Astrocyte (in vitro differentiated cells and primary cell): ENCODE results near the gene DOCK7. TPM values are rescaled to one million over a fixed set of nuclear protein-coding genes. Genes with fewer than 3 reads are reported as not detected.

ENCODE experiments used
- DNase-seq: peaks from one replicate; pipeline ENCODE4 v3.0.0-alpha.2; 2010; ENCODE audit warnings: low read depth
- FAIRE-seq: peaks from 2 replicates; lab custom pipeline; 2011; peaks lifted over from hg19 to GRCh38; lab: Jason Lieb, UNC
- H2AFZ ChIP-seq: 2 replicates; pipeline ENCODE4 v1.6.0; 2012; ENCODE audit warnings: low read depth, low read length, inconsistent platforms
- H3K27ac ChIP-seq: 2 replicates; pipeline ENCODE4 v1.5.1; 2011; ENCODE audit warnings: low read depth, low read length, inconsistent platforms
- H3K27me3 ChIP-seq: 2 replicates; pipeline ENCODE4 v1.6.0; 2011; ENCODE audit warnings: low read length, inconsistent platforms; ENCODE audit not compliant: insufficient read depth
- H3K36me3 ChIP-seq: 2 replicates; pipeline ENCODE4 v1.5.1; 2011; ENCODE audit warnings: low read length, inconsistent platforms; ENCODE audit not compliant: insufficient read depth
- H3K4me1 ChIP-seq: 2 replicates; pipeline ENCODE4 v1.5.1; 2011; ENCODE audit warnings: low read length, inconsistent platforms; ENCODE audit not compliant: insufficient read depth
- H3K4me2 ChIP-seq: 2 replicates; pipeline ENCODE4 v1.6.0; 2012; ENCODE audit warnings: low read length, inconsistent platforms
- H3K4me3 ChIP-seq: 2 replicates; pipeline ENCODE4 v1.5.1; 2011; ENCODE audit warnings: low read depth, mild to moderate bottlenecking, low read length, inconsistent platforms; ENCODE audit not compliant: insufficient read depth
- H3K79me2 ChIP-seq: 2 replicates; pipeline ENCODE4 v1.6.0; 2012; ENCODE audit warnings: mild to moderate bottlenecking, low read length, inconsistent platforms; ENCODE audit not compliant: insufficient read depth
- H3K9ac ChIP-seq: 2 replicates; pipeline ENCODE4 v1.6.0; 2012; ENCODE audit warnings: mild to moderate bottlenecking, low read length, inconsistent platforms
- H3K9me3 ChIP-seq: 2 replicates; pipeline ENCODE4 v1.5.1; 2012; ENCODE audit warnings: low read depth, mild to moderate bottlenecking, low read length, inconsistent platforms; ENCODE audit not compliant: insufficient read depth
- H4K20me1 ChIP-seq: 2 replicates; pipeline ENCODE4 v1.6.0; 2012; ENCODE audit warnings: low read length, inconsistent platforms; ENCODE audit not compliant: insufficient read depth
- H3K27ac Mint-ChIP-seq: one replicate; pipeline ENCODE4 v1.8.0; 2021; ENCODE audit warnings: mild to moderate bottlenecking, mixed read lengths; ENCODE audit not compliant: unreplicated experiment
- H3K27me3 Mint-ChIP-seq: one replicate; pipeline ENCODE4 v1.8.0; 2021; ENCODE audit warnings: low read depth, mixed read lengths; ENCODE audit not compliant: unreplicated experiment
- H3K36me3 Mint-ChIP-seq: one replicate; pipeline ENCODE4 v1.8.0; 2021; ENCODE audit warnings: low read depth, mixed read lengths; ENCODE audit not compliant: unreplicated experiment
- H3K4me1 Mint-ChIP-seq: one replicate; pipeline ENCODE4 v1.8.0; 2021; ENCODE audit warnings: low read depth, mixed read lengths; ENCODE audit not compliant: unreplicated experiment
- H3K4me3 Mint-ChIP-seq: one replicate; pipeline ENCODE4 v1.8.0; 2021; ENCODE audit warnings: mild to moderate bottlenecking, moderate library complexity, mixed read lengths; ENCODE audit not compliant: unreplicated experiment
- H3K9me3 Mint-ChIP-seq: one replicate; pipeline ENCODE4 v1.8.0; 2021; ENCODE audit warnings: mild to moderate bottlenecking, mixed read lengths; ENCODE audit not compliant: unreplicated experiment
- CTCF ChIP-seq: IDR thresholded peaks from 2 replicates; pipeline ENCODE4 v1.5.1; 2011; ENCODE audit warnings: low read depth, mild to moderate bottlenecking, inconsistent platforms, low read length, moderate library complexity; ENCODE audit not compliant: insufficient read depth
- EZH2 ChIP-seq: IDR thresholded peaks from 2 replicates; pipeline ENCODE4 v1.6.1; 2012; ENCODE audit warnings: mild to moderate bottlenecking, low read length, inconsistent platforms; ENCODE audit not compliant: insufficient read depth
- total RNA-seq: library from RNA; stranded (reverse); gene quantifications from 2 replicates; pipeline ENCODE4 v1.2.1, GENCODE V29; 2021

DOCK7 gene
- total RNA-seq, 1 donor from 2014 or later: 68.7 TPM

GRCh38 chr1:62597281-62597680, 90.9 kb downstream of the DOCK7 start, which contains the start of gene ANGPTL3:
Gene ANGPTL3 (plus strand): TSS chr1:62597520. CDS start chr1:62597567, 47 bp downstream.
- Histone ChIP-seq H3K27me3 (no peaks in the 10 kb centered on the region), H3K79me2 (no peaks in the 10 kb centered on the region), H3K27ac (no peak within 1 kb of the TSS), H4K20me1 (no peaks in the 10 kb centered on the region), H3K4me2 (no peak within 1 kb of the TSS), H3K9me3 (no peaks in the 10 kb centered on the region), H2AFZ (no peak within 1 kb of the TSS), H3K9ac (no peak within 1 kb of the TSS), H3K36me3 (no peaks in the 10 kb centered on the region), H3K4me3 (no peak within 1 kb of the TSS), H3K4me1 (no peaks in the 10 kb centered on the region)
- FAIRE-seq (no peak), DNase-seq (no peak)
- Mint-ChIP-seq H3K4me3 (no peak within 1 kb of the TSS), H3K36me3 (no peaks in the 10 kb centered on the region), H3K9me3 (no peaks in the 10 kb centered on the region), H3K27ac (no peak within 1 kb of the TSS), H3K4me1 (peaks cover 3% of the 10 kb centered on the region), H3K27me3 (no peaks in the 10 kb centered on the region)
- no peak for TF ChIP-seq EZH2
- no peak for TF ChIP-seq CTCF

GRCh38 chr1:62595647-62596046, 92.5 kb downstream of the DOCK7 start:
- no peak overlapping the region for H3K4me2 ChIP-seq
- H3K9ac ChIP-seq: no peak overlapping the region
- H3K9me3 ChIP-seq: no peaks in the 10 kb centered on the region
- Mint-ChIP-seq H3K27me3 (no peaks in the 10 kb centered on the region), H3K9me3 (no peaks in the 10 kb centered on the region), H3K36me3 (no peaks in the 10 kb centered on the region), H3K4me1 (peaks cover 14% of the 10 kb centered on the region), H3K4me3 (no peak overlapping the region), H3K27ac (no peak overlapping the region)
- no peaks in the 10 kb centered on the region for H3K27me3 ChIP-seq
- no peak overlapping the region for H3K27ac ChIP-seq
- H3K36me3 ChIP-seq: no peaks in the 10 kb centered on the region
- no peaks in the 10 kb centered on the region for H4K20me1 ChIP-seq
- FAIRE-seq (no peak), DNase-seq (no peak)
- no peak overlapping the region for H2AFZ ChIP-seq
- no peaks in the 10 kb centered on the region for H3K79me2 ChIP-seq
- no peak overlapping the region for H3K4me3 ChIP-seq
- TF ChIP-seq EZH2 (no peak), CTCF (no peak)
- H3K4me1 ChIP-seq: no peaks in the 10 kb centered on the region

GRCh38 chr1:62593825-62594394, 94.3 kb downstream of the DOCK7 start:
- Histone ChIP-seq H3K9ac (no peak overlapping the region), H3K4me3 (no peak overlapping the region), H3K4me1 (peaks cover 4% of the 10 kb centered on the region), H3K27me3 (no peaks in the 10 kb centered on the region), H4K20me1 (no peaks in the 10 kb centered on the region), H3K27ac (no peak overlapping the region), H3K79me2 (no peaks in the 10 kb centered on the region), H3K36me3 (no peaks in the 10 kb centered on the region), H3K9me3 (no peaks in the 10 kb centered on the region), H3K4me2 (no peak overlapping the region), H2AFZ (no peak overlapping the region)
- Mint-ChIP-seq H3K4me1 (peaks cover 29% of the 10 kb centered on the region), H3K27me3 (no peaks in the 10 kb centered on the region), H3K9me3 (no peaks in the 10 kb centered on the region), H3K36me3 (no peaks in the 10 kb centered on the region), H3K27ac (no peak overlapping the region), H3K4me3 (no peak overlapping the region)
- FAIRE-seq: no peak
- no peak for DNase-seq
- TF ChIP-seq EZH2: no peak
- TF ChIP-seq CTCF: no peak
